Ishikawa (cell line): Measurements from ENCODE around the gene SMR3A.

Source experiments
- CEBPB ChIP-seq: IDR thresholded peaks from 2 replicates; pipeline ENCODE4 v1.6.1; 2012
- CREB1 ChIP-seq: IDR thresholded peaks from 2 replicates; pipeline ENCODE4 v1.6.1; 2012; ENCODE audit warnings: low read depth
- EGR1 ChIP-seq: IDR thresholded peaks from 2 replicates; pipeline ENCODE4 v1.6.1; 2012
- EP300 ChIP-seq: IDR thresholded peaks from 2 replicates; pipeline ENCODE4 v1.6.1; 2012; ENCODE audit warnings: borderline replicate concordance
- FOXM1 ChIP-seq: IDR thresholded peaks from 2 replicates; pipeline ENCODE4 v1.6.1; 2012; ENCODE audit warnings: low read depth, borderline replicate concordance
- RAD21 ChIP-seq: IDR thresholded peaks from 2 replicates; pipeline ENCODE4 v1.6.1; 2012; ENCODE audit warnings: low read depth
- TCF12 ChIP-seq: IDR thresholded peaks from 2 replicates; pipeline ENCODE4 v1.6.1; 2012; ENCODE audit warnings: low read depth
- TEAD4 ChIP-seq: IDR thresholded peaks from 2 replicates; pipeline ENCODE4 v1.6.1; 2012
- YY1 ChIP-seq: IDR thresholded peaks from 2 replicates; pipeline ENCODE4 v1.6.1; 2012; ENCODE audit warnings: low read depth
- ZBTB7A ChIP-seq: IDR thresholded peaks from 2 replicates; pipeline ENCODE4 v1.6.1; 2012; ENCODE audit warnings: low read depth
- TF ChIP-seq, protein P1 (sequence below): IDR thresholded peaks from 2 replicates; pipeline ENCODE4 v1.6.1; 2012; ENCODE audit warnings: low read depth, mild to moderate bottlenecking
- TF ChIP-seq, protein P2 (sequence below): IDR thresholded peaks from 2 replicates; pipeline ENCODE4 v1.6.1; 2012
- TF ChIP-seq, protein P3 (sequence below): IDR thresholded peaks from 2 replicates; pipeline ENCODE4 v1.6.1; 2012

SMR3A gene

DNA sequence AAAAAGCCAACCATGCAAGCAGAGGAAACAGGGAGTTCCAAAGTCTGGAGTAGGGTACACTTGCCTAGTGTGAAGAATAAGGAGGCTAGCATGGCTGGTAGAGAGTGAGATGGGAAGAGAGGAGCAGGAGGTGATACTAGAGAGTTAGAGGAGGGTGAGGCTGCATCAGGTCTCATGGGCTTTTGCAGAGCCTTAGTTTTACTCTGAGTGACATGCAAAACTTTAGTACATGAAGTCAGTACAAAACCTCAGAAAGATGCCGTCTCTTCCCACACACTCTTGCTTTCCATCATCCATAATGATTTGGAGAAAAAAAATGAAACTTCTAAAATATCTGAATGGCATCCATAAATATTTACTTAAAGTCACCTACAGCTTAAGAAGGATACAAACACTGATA is 42.2 kb downstream of the SMR3A start:
- TF ChIP-seq RAD21 (no peak), EP300 (no peak), YY1 (no peak), TCF12 (no peak), CEBPB (no peak), CREB1 (no peak), FOXM1 (no peak), TEAD4 (no peak), EGR1 (no peak), ZBTB7A (no peak)
- TF ChIP-seq, protein P1, sequence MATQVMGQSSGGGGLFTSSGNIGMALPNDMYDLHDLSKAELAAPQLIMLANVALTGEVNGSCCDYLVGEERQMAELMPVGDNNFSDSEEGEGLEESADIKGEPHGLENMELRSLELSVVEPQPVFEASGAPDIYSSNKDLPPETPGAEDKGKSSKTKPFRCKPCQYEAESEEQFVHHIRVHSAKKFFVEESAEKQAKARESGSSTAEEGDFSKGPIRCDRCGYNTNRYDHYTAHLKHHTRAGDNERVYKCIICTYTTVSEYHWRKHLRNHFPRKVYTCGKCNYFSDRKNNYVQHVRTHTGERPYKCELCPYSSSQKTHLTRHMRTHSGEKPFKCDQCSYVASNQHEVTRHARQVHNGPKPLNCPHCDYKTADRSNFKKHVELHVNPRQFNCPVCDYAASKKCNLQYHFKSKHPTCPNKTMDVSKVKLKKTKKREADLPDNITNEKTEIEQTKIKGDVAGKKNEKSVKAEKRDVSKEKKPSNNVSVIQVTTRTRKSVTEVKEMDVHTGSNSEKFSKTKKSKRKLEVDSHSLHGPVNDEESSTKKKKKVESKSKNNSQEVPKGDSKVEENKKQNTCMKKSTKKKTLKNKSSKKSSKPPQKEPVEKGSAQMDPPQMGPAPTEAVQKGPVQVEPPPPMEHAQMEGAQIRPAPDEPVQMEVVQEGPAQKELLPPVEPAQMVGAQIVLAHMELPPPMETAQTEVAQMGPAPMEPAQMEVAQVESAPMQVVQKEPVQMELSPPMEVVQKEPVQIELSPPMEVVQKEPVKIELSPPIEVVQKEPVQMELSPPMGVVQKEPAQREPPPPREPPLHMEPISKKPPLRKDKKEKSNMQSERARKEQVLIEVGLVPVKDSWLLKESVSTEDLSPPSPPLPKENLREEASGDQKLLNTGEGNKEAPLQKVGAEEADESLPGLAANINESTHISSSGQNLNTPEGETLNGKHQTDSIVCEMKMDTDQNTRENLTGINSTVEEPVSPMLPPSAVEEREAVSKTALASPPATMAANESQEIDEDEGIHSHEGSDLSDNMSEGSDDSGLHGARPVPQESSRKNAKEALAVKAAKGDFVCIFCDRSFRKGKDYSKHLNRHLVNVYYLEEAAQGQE = no peak
- TF ChIP-seq, protein P2, sequence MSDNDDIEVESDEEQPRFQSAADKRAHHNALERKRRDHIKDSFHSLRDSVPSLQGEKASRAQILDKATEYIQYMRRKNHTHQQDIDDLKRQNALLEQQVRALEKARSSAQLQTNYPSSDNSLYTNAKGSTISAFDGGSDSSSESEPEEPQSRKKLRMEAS = no peak
- TF ChIP-seq, protein P3, sequence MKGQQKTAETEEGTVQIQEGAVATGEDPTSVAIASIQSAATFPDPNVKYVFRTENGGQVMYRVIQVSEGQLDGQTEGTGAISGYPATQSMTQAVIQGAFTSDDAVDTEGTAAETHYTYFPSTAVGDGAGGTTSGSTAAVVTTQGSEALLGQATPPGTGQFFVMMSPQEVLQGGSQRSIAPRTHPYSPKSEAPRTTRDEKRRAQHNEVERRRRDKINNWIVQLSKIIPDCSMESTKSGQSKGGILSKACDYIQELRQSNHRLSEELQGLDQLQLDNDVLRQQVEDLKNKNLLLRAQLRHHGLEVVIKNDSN = no peak

DNA sequence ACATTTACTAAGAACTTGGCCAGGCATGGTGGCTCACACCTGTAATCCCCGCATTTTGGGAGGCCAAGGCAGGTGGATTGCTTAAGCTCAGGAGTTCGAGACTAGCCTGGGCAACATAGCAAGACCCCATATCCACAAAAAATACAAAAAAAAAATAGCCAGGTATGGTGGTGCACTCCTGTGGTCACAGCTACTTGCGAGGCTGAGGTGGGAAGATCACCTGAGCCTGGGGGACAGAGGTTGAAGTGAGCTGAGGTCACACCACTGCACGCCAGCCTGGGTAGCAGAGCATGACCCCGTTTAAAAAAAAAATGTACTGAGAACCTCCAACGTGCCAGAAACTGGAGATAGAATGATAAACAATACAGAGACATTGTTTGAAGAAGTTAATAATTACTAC is 45.2 kb downstream of the SMR3A start:
- TF ChIP-seq CEBPB (no peak), ZBTB7A (no peak), YY1 (no peak), TCF12 (no peak), EP300 (no peak), TEAD4 (no peak)
- TF ChIP-seq, protein P2 = no peak
